TTC549 (cell line): ENCODE measurements around the gene IP6K1.
"Not testable (repeated sequence)": the region's sequence is repeated elsewhere in the genome, so short reads cannot be mapped to it uniquely, and the experiment has no call there.

Experiments used
- FAIRE-seq: peaks from 2 replicates; lab custom pipeline; 2012; peaks lifted over from hg19 to GRCh38; lab: Jason Lieb, UNC

Gene IP6K1

DNA sequence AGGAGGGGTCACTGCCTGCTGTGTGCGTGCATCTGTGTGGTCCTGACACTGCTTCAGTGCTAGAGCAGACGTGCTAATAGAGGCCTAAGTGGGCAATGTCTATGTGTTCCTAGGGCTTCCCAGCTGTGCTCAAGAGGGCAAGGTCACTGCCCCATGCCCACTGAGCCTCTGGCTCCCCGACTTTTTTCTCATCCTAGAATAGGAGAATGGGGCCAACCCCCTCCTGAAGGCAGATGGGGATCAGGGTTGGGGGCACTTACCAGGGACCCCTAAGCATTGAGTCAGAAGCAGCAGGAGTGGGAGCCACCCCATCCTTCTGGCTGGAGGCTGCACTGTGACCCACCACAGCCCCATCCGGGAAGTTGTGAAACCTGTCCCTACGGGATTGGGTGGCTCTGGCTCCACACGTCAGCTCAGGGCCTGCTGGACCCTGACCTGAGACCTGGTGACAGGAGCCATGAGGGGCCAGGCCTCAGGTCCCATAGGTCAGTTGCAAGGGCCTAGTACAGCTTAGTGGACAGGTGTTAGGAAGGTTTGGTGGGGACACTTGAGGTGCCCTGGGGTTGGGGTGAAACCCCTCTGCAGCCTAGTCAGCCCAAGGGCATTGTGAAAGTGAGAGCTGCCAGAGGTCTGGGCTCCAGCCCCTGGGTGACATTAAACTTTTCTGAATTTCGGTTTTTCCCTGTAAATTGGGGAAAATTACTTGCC, 97.8 kb downstream of the IP6K1 start:
- FAIRE-seq = not testable (repeated sequence)

GRCh38 chr3:49687424-49687795, 98.9 kb downstream of the IP6K1 start:
- not testable (repeated sequence) for FAIRE-seq

- FAIRE-seq = not testable (repeated sequence)
Observed at GRCh38 chr3:49686769-49687423, 99.4 kb downstream of the IP6K1 start.

DNA sequence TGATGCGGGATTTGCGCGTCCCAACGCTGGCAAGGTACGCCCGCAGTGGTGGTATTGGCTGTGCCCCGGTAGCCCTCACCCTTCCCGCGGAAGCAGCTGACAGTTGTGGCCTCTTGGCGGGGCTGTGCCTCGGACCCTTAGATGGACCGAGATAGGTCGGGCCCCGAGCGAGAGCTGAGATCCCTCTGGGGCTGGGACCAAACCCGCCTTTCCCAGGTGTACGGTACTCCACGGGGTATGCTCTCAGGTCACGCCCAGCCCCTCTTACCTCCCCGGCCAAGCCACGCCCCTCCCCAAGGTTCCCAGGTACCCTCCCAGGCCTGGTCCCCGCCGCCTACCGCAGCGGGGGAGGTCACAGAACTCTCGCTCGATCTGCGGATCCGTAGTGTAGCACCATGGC, 100.0 kb downstream of the IP6K1 start:
- not testable (repeated sequence) for FAIRE-seq

DNA sequence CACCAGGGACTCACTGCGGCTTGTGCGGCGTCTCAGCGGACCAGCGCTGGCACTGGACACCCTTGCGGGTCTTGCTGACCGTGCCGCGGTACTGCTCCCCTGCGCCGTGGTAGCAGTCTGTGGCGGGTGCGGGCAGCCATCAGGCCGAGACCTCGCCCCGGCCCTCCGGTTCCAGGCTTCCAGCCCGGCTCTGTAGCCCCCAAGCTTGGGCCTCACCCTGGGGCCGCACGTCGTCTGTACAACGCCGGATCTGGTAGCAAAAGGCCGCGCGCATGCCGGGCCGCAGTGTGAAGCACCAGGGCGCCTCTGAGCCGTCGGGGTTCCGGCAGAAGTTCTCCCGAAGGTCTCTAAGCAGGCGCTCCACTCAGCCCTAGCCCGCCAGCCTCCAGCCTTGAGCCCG, 100.5 kb downstream of the IP6K1 start:
- FAIRE-seq = not testable (repeated sequence)

DNA sequence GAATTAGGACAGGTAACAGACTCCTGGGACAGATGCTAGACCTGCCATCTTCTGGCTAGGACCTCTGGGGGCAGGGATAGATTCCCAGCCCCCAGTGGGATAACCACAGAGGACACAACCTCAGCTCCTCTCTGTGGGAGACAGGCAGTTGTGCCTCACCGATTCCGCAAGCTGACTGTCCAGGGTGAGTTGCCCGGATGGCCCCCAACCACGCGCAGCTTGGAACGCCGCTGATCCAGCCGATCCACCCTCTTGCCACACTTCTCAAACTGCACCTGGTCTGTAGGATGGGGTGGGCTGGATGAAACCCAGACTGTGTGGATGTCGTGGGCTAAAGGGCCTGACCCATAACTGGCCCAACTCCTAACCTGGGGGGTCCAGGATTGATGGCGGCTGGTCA, 101.2 kb downstream of the IP6K1 start:
- not testable (repeated sequence) for FAIRE-seq

DNA sequence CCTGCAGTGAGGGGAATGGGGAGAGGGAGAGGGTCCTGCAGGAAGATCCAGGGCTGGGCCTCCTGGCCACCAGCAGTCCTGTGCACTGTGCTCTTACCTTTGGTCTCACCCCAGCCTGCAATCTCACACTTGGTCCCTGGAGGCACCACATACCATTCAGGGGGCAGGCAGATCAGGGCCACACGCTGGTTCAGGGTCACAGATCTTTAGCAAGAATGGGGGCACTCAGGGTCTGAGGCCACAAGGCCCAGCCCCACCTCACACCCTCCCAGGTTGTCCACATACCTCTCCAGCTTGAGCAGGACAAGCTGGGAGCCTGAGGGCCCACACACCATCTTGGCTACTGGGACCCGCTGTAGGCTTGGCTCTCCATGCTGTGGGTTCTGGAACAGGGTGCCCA, 101.9 kb downstream of the IP6K1 start:
- not testable (repeated sequence) for FAIRE-seq

GRCh38 chr3:49683162-49683561, 103.2 kb downstream of the IP6K1 start:
- no peak for FAIRE-seq

GRCh38 chr3:49681543-49681942, 104.8 kb downstream of the IP6K1 start:
- FAIRE-seq = no peak

GRCh38 chr3:49681232-49681522, 105.2 kb downstream of the IP6K1 start:
- no peak for FAIRE-seq

DNA sequence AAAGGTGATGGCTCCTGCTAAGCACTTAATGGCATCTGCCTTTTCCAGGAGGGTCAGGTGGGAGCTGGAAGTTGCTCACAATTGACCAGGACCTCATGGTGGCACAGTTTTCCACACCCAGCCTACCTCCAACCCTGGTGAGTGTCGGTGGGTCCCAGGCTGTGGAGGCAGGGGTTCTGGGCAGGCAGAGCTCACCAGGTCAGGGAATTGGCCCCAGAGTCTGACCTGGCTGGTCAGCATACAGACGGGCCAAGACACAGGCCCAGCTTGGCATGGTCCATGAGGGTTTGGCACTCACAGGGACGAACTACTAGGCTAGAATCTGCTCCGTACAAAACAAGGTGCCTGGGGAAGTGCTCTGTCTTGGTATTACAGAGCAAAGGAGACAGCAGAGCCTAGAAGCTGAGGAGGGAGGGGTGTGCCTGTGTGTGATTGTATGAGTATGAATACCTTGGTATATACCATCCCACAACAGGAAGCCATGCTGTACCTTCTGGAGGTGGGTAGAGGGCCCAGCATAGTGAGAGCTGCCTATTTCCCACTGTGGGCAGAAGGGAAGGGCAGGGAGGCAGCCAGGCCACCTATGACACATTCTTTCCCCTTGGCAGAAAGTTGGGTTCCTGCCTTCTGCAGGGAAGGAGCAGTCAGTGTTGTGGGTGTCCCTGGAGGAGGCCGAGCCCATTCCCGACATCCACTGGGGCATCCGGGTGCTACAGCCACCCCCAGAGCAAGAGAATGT, 105.7 kb downstream of the IP6K1 start:
- FAIRE-seq = no peak

DNA sequence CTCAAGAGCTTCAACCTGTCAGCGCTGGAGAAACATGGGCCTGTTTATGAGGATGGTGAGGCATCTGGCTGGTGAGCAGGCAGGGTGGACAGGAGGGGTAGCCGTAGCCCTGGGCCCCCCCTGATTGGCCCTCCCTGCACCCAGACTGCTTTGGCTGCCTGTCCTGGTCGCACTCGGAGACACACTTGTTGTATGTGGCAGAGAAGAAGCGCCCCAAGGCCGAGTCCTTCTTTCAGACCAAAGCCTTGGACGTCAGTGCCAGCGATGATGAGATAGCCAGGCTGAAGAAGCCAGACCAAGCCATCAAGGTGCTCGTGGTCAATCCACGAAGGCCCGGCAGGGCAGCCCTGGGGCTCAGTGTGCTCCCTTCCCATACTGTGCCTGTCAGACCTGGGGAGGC, 110.4 kb downstream of the IP6K1 start:
- no peak for FAIRE-seq

- FAIRE-seq = no peak
Observed at GRCh38 chr3:49674497-49674983, 111.8 kb downstream of the IP6K1 start.
